Lung (tissue), 12 donors: ENCODE data around the gene HOXD11. TPM values are rescaled to one million over a fixed set of nuclear protein-coding genes. Genes with fewer than 3 reads are reported as not detected.

ENCODE experiments used
- ATAC-seq: fragments of 200-7000 bp; cut with Tn5 transposase; one replicate; pipeline ENCODE4 v1.9.1; 2020; ENCODE audit warnings: moderate number of reproducible peaks; ENCODE audit not compliant: insufficient read depth, low FRiP score
- DNase-seq, 3 donors: peaks; one replicate each; pipeline ENCODE4 v3.0.0-alpha.2; 2013 to 2017
- H3K27ac ChIP-seq, 2 donors: one replicate each; pipeline ENCODE4 v1.5.1; 2013; ENCODE audit warnings: mild to moderate bottlenecking in 2 of 2, moderate library complexity in 2 of 2, control low read depth in 1 of 2, inconsistent platforms in 1 of 2, low read depth in 1 of 2, low read length in 1 of 2
- H3K27me3 ChIP-seq, 3 donors: one replicate each; pipeline ENCODE4 v1.5.1; 2013; ENCODE audit warnings: low read length in 2 of 3; ENCODE audit not compliant: control insufficient read depth in 3 of 3, insufficient read depth in 3 of 3
- H3K36me3 ChIP-seq, 4 donors: one replicate each; pipeline ENCODE4 v1.5.1; 2013; ENCODE audit warnings: low read length in 4 of 4, mild to moderate bottlenecking in 1 of 4, moderate library complexity in 1 of 4; ENCODE audit not compliant: control insufficient read depth in 4 of 4, insufficient read depth in 4 of 4
- H3K4me1 ChIP-seq, 5 donors: one replicate each; pipeline ENCODE4 v1.5.1; 2013; ENCODE audit warnings: low read length in 5 of 5, mild to moderate bottlenecking in 2 of 5, moderate library complexity in 1 of 5; ENCODE audit not compliant: control insufficient read depth in 5 of 5, insufficient read depth in 5 of 5
- H3K4me3 ChIP-seq: one replicate; pipeline ENCODE4 v1.5.1; 2013; ENCODE audit warnings: mild to moderate bottlenecking, control low read depth, moderate library complexity
- H3K9ac ChIP-seq, 2 donors: one replicate each; pipeline ENCODE4 v1.5.1; 2013; ENCODE audit warnings: low read length in 2 of 2, control low read depth in 1 of 2; ENCODE audit not compliant: insufficient read depth in 1 of 2
- H3K9me3 ChIP-seq, 4 donors: one replicate each; pipeline ENCODE4 v1.5.1; 2013; ENCODE audit warnings: low read length in 3 of 4, mild to moderate bottlenecking in 1 of 4, moderate library complexity in 1 of 4; ENCODE audit not compliant: control insufficient read depth in 4 of 4, insufficient read depth in 3 of 4
- WGBS, 2 donors: extraction: QIAGEN DNeasy Blood & Tissue Kit; methylation state at CpG; one replicate each; pipeline ENCODE4 v1.1.7; 2013; 5-methylcytosine and 5-hydroxymethylcytosine counted together
- polyA plus RNA-seq, 2 donors: library from polyadenylated mRNA; stranded (reverse); fragments of 200-250 nt; gene quantifications; one replicate each; pipeline ENCODE4 v1.2.1, GENCODE V29; 2013
- total RNA-seq, 2 donors: library from RNA; depleted of rRNA in 1 of 2; stranded (reverse); fragments of >200 nt in 1 of 2; gene quantifications; one replicate each; pipeline ENCODE4 v1.2.1, GENCODE V29; 2014 to 2021
- TF ChIP-seq, protein P1 (sequence below): IDR thresholded peaks from 2 replicates; pipeline ENCODE4 v1.5.1; 2012; ENCODE audit warnings: mild to moderate bottlenecking; ENCODE audit errors: control extremely low read depth, extremely low read depth
- donor health status: control.
- donor health status: control.
- donor health status: Bipolar disorder and iron deficiency.
- donor health status: healthy.
- donor health status: DM: yes; HTN: yes; CAD: no.

HOXD11 gene
- total and polyA plus RNA-seq, 4 donors: not detected

DNA sequence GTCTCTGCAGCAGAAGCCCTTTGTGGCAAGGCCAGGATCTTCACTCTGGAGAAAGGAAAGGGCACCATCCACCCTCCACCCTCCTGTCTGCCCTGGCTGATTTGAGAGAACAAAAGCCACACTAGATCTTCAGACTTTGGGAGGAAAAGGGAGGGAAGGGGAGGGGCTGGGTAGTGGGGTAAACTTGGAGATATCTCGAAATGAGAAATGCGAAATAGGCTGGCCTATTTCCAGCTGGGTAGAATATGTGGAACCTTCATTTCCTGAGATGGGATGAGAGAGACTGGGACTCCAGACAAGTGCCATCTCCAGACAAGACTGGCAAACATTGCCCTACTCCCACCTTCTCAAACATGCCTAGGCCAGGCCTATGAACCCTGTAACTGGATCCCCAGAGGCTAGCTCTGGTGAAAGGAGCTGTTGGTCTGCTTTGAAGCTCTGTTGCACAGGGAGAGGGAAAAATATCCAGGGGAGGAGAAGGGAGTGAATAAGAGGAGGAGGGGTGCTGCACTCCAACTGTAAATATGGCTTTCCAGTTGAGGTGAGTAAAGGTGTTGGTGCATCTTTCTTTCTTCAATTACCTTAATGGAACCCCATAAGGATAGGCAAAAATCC, 5.8 kb upstream of the HOXD11 start:
- Histone ChIP-seq H3K27ac (no peak overlapping the region), H3K36me3 (no peaks in the 10 kb centered on the region), H3K4me3 (no peak overlapping the region), H3K27me3 (peaks cover 39 to 98% (median 93%) of the 10 kb centered on the region in 3 donors), H3K4me1 (peaks cover 0 to 19% (median 5%) of the 10 kb centered on the region in 5 donors), H3K9ac (no peak overlapping the region), H3K9me3 (peaks cover 0 to 8% (median 0%) of the 10 kb centered on the region in 4 donors)
- ATAC-seq (no peak), DNase-seq (no peak)
- 11 to 12% methylated on average over 2 of the region's 2 CpGs for WGBS, 2 donors
- TF ChIP-seq, protein P1, sequence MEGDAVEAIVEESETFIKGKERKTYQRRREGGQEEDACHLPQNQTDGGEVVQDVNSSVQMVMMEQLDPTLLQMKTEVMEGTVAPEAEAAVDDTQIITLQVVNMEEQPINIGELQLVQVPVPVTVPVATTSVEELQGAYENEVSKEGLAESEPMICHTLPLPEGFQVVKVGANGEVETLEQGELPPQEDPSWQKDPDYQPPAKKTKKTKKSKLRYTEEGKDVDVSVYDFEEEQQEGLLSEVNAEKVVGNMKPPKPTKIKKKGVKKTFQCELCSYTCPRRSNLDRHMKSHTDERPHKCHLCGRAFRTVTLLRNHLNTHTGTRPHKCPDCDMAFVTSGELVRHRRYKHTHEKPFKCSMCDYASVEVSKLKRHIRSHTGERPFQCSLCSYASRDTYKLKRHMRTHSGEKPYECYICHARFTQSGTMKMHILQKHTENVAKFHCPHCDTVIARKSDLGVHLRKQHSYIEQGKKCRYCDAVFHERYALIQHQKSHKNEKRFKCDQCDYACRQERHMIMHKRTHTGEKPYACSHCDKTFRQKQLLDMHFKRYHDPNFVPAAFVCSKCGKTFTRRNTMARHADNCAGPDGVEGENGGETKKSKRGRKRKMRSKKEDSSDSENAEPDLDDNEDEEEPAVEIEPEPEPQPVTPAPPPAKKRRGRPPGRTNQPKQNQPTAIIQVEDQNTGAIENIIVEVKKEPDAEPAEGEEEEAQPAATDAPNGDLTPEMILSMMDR: no peak

GRCh38 chr2:176101842-176102241, 5.2 kb upstream of the HOXD11 start:
- 27 to 33% methylated on average over 5 of the region's 5 CpGs for WGBS, 2 donors
- H3K4me1 ChIP-seq: peaks cover 0 to 15% (median 10%) of the 10 kb centered on the region in 5 donors
- no peak overlapping the region for H3K4me3 ChIP-seq
- DNase-seq (no peak), ATAC-seq (no peak)
- no peak overlapping the region for H3K27ac ChIP-seq
- TF ChIP-seq, protein P1: no peak
- no peak overlapping the region for H3K9ac ChIP-seq
- H3K27me3 ChIP-seq: peaks cover 44 to 97% (median 89%) of the 10 kb centered on the region in 3 donors
- H3K9me3 ChIP-seq: peaks cover 0 to 9% (median 0%) of the 10 kb centered on the region in 4 donors
- no peaks in the 10 kb centered on the region for H3K36me3 ChIP-seq

- Histone ChIP-seq H3K9ac (no peak overlapping the region), H3K27me3 (peaks cover 50 to 97% (median 90%) of the 10 kb centered on the region in 3 donors), H3K27ac (no peak overlapping the region), H3K9me3 (peaks cover 0 to 13% (median 0%) of the 10 kb centered on the region in 4 donors), H3K4me1 (peaks cover 0 to 15% (median 8%) of the 10 kb centered on the region in 5 donors), H3K4me3 (no peak overlapping the region), H3K36me3 (no peaks in the 10 kb centered on the region)
- ATAC-seq (no peak), DNase-seq (no peak)
- TF ChIP-seq, protein P1: no peak
- 13 to 20% methylated on average over 7 of the region's 7 CpGs for WGBS, 2 donors
Observed at GRCh38 chr2:176102309-176102866, 4.7 kb upstream of the HOXD11 start.
